HG03066 (cell line): ENCODE results near the gene CARD19.

Source experiments
- ATAC-seq: cut with Tn5 transposase; IDR thresholded peaks from one replicate; pipeline ENCODE4 v1.9.1; 2021; ENCODE audit warnings: low read depth; ENCODE audit not compliant: unreplicated experiment

The CARD19 gene

GRCh38 chr9:93096131-93096802 is at the start of gene CARD19:
Gene CARD19 (plus strand): TSS chr9:93096217. CDS start chr9:93096346, 129 bp downstream.
- ATAC-seq = peak; percentile 42

GRCh38 chr9:93048566-93049448 is 47.2 kb upstream of the CARD19 start:
- ATAC-seq = no peak

GRCh38 chr9:93049491-93049890 is 46.5 kb upstream of the CARD19 start:
- no peak for ATAC-seq

- ATAC-seq = no peak
Observed at GRCh38 chr9:93050231-93050630, 45.8 kb upstream of the CARD19 start.

- ATAC-seq = no peak
Observed at GRCh38 chr9:93051680-93052089, 44.3 kb upstream of the CARD19 start.

- ATAC-seq = no peak
Observed at GRCh38 chr9:93052791-93053540, 43.1 kb upstream of the CARD19 start.

- no peak for ATAC-seq
Observed at GRCh38 chr9:93053781-93054331, 42.2 kb upstream of the CARD19 start.

GRCh38 chr9:93054758-93055704 is 41.0 kb upstream of the CARD19 start:
- no peak for ATAC-seq

GRCh38 chr9:93057042-93057702 is 38.8 kb upstream of the CARD19 start:
- ATAC-seq = no peak

- ATAC-seq = peak; percentile 13
Observed at GRCh38 chr9:93057703-93058354, 38.2 kb upstream of the CARD19 start.

GRCh38 chr9:93058355-93059010 is 37.5 kb upstream of the CARD19 start, which contains the start of gene SUSD3:
Gene SUSD3 (plus strand): TSS chr9:93058701. CDS start chr9:93058743, 42 bp downstream.
- peak; percentile 47 for ATAC-seq

- ATAC-seq = no peak
Observed at GRCh38 chr9:93059011-93059714, 36.9 kb upstream of the CARD19 start.

GRCh38 chr9:93059715-93060578 is 36.1 kb upstream of the CARD19 start:
- no peak for ATAC-seq

- no peak for ATAC-seq
Observed at GRCh38 chr9:93060746-93061259, 35.2 kb upstream of the CARD19 start.

GRCh38 chr9:93061260-93061751 is 34.7 kb upstream of the CARD19 start:
- ATAC-seq = no peak
